SU-DHL-6 (cell line): ENCODE data around the gene ACACA.

Source experiments
- H2AFZ ChIP-seq: fragments of 200-600 bp; sonication (generic); 2 replicates; pipeline ENCODE4 v1.6.1; 2014; ENCODE audit warnings: low read depth, mild to moderate bottlenecking, moderate library complexity, mixed read lengths, antibody characterized with exemption, low read length; ENCODE audit not compliant: severe bottlenecking
- H3F3A ChIP-seq: fragments of 200-600 bp; shearing (Covaris generic); 2 replicates; pipeline ENCODE4 v1.6.0; 2016; ENCODE audit warnings: antibody characterized with exemption, mild to moderate bottlenecking; ENCODE audit not compliant: insufficient read depth
- H3K27ac ChIP-seq: fragments of 200-600 bp; sonication (generic); 2 replicates; pipeline ENCODE4 v1.5.1; 2016; ENCODE audit warnings: low read depth, mild to moderate bottlenecking, low read length, moderate library complexity, mixed read lengths
- H3K27me3 ChIP-seq: fragments of 200-600 bp; sonication (generic), shearing (Covaris generic); 2 replicates; pipeline ENCODE4 v1.6.0; 2014; ENCODE audit warnings: mild to moderate bottlenecking, low read length
- H3K36me3 ChIP-seq: fragments of 200-600 bp; sonication (generic); 2 replicates; pipeline ENCODE4 v1.6.1; 2014; ENCODE audit warnings: mild to moderate bottlenecking, low read length, mixed read lengths
- H3K4me2 ChIP-seq: fragments of 300-600, 200-600 bp; shearing (Covaris generic), sonication (generic); 2 replicates; pipeline ENCODE4 v1.6.0; 2014; ENCODE audit warnings: low read length, low read depth, mild to moderate bottlenecking; ENCODE audit not compliant: poor library complexity, severe bottlenecking
- H3K4me3 ChIP-seq: fragments of 200-600 bp; sonication (generic); 2 replicates; pipeline ENCODE4 v1.5.1; 2014; ENCODE audit warnings: antibody characterized with exemption, low read length, mild to moderate bottlenecking, mixed read lengths; ENCODE audit not compliant: insufficient read depth, poor library complexity, severe bottlenecking
- H3K79me2 ChIP-seq: fragments of 200-600 bp; sonication (generic); 2 replicates; pipeline ENCODE4 v1.6.1; 2014; ENCODE audit warnings: mild to moderate bottlenecking, low read length, moderate library complexity; ENCODE audit not compliant: insufficient read depth
- H3K9ac ChIP-seq: fragments of 200-600 bp; sonication (generic); 2 replicates; pipeline ENCODE4 v1.7.0; 2014; ENCODE audit warnings: mild to moderate bottlenecking, low read length
- H3K9me2 ChIP-seq: fragments of 200-600 bp; sonication (generic); replicated peaks from 2 replicates; pipeline ENCODE4 v1.6.1; 2014; ENCODE audit warnings: low read length; ENCODE audit not compliant: insufficient read depth
- H3K9me3 ChIP-seq: fragments of 200-600 bp; sonication (generic); 2 replicates; pipeline ENCODE4 v1.6.1; 2014; ENCODE audit warnings: low read length, mixed read lengths; ENCODE audit not compliant: insufficient read depth
- H4K20me1 ChIP-seq: fragments of 200-600 bp; sonication (generic); 2 replicates; pipeline ENCODE4 v1.6.1; 2014; ENCODE audit warnings: low read depth, mild to moderate bottlenecking, antibody characterized with exemption, low read length, moderate library complexity, mixed read lengths
- EZH2phosphoT487 ChIP-seq: fragments of 200-600 bp; sonication (generic), shearing (Covaris generic); conservative IDR thresholded peaks from 2 replicates; pipeline ENCODE4 v1.6.1; 2018; ENCODE audit warnings: mild to moderate bottlenecking, antibody characterized with exemption, low read length, moderate library complexity, mixed read lengths
- TF ChIP-seq, protein P1 (sequence below): fragments of 200-600 bp; sonication (generic); IDR thresholded peaks from one replicate; pipeline ENCODE4 v1.5.1; 2017; ENCODE audit warnings: antibody characterized with exemption, mild to moderate bottlenecking, low read length, moderate library complexity; ENCODE audit not compliant: insufficient read depth, poor library complexity, severe bottlenecking

The ACACA gene

DNA sequence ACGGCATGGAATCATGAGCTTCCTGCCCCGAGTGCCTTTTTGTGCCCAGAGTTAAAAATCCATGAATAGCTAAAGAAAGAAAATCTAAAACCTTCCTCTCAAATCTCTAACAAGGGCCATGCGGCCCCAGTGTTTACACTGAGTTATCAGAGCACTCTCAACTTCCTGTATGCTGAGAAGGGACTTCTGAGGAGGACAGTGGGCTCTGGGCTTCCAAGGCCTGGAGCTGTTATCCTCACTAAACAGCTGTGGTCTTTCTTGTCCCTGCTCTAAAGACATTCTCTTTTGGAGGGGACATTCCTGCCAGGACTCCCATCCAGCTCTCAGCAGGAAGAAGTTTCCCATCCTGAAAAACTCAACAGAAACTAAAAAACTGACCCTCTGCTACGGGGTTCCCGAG is 322.3 kb downstream of the ACACA start:
- Histone ChIP-seq H3F3A (no peaks in the 10 kb centered on the region), H3K4me2 (no peak overlapping the region), H3K9me3 (no peaks in the 10 kb centered on the region), H3K79me2 (no peaks in the 10 kb centered on the region), H3K9ac (no peak overlapping the region), H3K36me3 (peaks cover 4% of the 10 kb centered on the region; the same call in 1 of the 2 replicates), H3K27ac (no peak overlapping the region), H2AFZ (no peak overlapping the region), H3K4me3 (no peak overlapping the region), H4K20me1 (peaks cover 3% of the 10 kb centered on the region; the same call in 1 of the 2 replicates), H3K27me3 (no peaks in the 10 kb centered on the region), H3K9me2 (no peaks in the 10 kb centered on the region)
- no peak for TF ChIP-seq EZH2phosphoT487
- TF ChIP-seq, protein P1, sequence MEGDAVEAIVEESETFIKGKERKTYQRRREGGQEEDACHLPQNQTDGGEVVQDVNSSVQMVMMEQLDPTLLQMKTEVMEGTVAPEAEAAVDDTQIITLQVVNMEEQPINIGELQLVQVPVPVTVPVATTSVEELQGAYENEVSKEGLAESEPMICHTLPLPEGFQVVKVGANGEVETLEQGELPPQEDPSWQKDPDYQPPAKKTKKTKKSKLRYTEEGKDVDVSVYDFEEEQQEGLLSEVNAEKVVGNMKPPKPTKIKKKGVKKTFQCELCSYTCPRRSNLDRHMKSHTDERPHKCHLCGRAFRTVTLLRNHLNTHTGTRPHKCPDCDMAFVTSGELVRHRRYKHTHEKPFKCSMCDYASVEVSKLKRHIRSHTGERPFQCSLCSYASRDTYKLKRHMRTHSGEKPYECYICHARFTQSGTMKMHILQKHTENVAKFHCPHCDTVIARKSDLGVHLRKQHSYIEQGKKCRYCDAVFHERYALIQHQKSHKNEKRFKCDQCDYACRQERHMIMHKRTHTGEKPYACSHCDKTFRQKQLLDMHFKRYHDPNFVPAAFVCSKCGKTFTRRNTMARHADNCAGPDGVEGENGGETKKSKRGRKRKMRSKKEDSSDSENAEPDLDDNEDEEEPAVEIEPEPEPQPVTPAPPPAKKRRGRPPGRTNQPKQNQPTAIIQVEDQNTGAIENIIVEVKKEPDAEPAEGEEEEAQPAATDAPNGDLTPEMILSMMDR: no peak

DNA sequence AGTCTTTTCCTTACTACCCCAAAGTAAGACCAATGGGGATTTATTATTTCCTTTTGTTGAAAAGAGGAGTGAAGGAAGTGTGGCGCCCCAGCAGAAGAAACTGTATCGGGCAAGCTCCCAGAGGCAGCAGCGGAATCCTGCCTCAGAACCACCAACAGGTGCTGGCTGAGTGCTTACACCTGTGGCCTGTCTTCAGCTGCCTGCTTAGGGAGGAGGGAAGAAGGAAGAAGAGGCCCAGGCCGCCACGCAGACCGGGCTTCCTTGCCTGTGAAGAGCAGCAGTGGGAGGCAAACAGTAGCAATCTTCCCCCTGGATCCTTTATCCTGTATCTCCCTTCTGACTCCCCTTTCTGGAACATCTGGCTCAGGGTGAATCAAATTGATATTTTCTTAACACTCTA is 323.2 kb downstream of the ACACA start:
- no peak for TF ChIP-seq EZH2phosphoT487
- TF ChIP-seq, protein P1: no peak
- H3K79me2 ChIP-seq: no peaks in the 10 kb centered on the region
- no peak overlapping the region for H3K4me3 ChIP-seq
- no peak overlapping the region for H2AFZ ChIP-seq
- no peak overlapping the region for H3K4me2 ChIP-seq
- H3K9ac ChIP-seq: no peak overlapping the region
- H4K20me1 ChIP-seq: peaks cover 3% of the 10 kb centered on the region; the same call in 1 of the 2 replicates
- no peaks in the 10 kb centered on the region for H3K36me3 ChIP-seq
- no peak overlapping the region for H3K27ac ChIP-seq
- H3F3A ChIP-seq: no peaks in the 10 kb centered on the region
- no peaks in the 10 kb centered on the region for H3K9me3 ChIP-seq
- no peaks in the 10 kb centered on the region for H3K9me2 ChIP-seq
- no peaks in the 10 kb centered on the region for H3K27me3 ChIP-seq

DNA sequence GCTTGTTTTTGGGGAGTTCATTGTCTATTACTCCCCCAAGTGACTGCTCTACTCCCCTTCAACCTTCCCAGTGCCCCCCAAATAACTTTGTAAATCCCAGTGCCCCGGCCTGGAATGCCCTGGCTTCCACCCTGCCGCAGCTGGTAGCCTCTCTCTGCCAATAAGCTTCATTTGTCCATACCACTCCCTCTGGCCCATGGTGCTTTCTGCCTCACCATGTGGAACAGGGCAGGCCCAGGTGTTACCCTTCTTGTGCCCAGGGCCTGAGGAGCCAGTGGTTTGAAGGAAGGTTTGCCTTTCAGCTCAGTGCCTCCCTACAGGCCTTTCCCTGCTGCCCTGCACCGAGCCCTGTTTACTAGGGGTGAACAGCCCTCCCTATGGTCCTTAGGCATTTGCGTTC is 323.7 kb downstream of the ACACA start:
- no peaks in the 10 kb centered on the region for H3K36me3 ChIP-seq
- no peak overlapping the region for H3K27ac ChIP-seq
- TF ChIP-seq EZH2phosphoT487: no peak
- TF ChIP-seq, protein P1: no peak
- H3K9ac ChIP-seq: no peak overlapping the region
- H3K79me2 ChIP-seq: no peaks in the 10 kb centered on the region
- H3F3A ChIP-seq: no peaks in the 10 kb centered on the region
- H3K27me3 ChIP-seq: no peaks in the 10 kb centered on the region
- H3K4me3 ChIP-seq: no peak overlapping the region
- peaks cover 3% of the 10 kb centered on the region; the same call in 1 of the 2 replicates for H4K20me1 ChIP-seq
- H2AFZ ChIP-seq: no peak overlapping the region
- H3K9me2 ChIP-seq: no peaks in the 10 kb centered on the region
- no peaks in the 10 kb centered on the region for H3K9me3 ChIP-seq
- no peak overlapping the region for H3K4me2 ChIP-seq
